WTC11 (cell line): ENCODE data around the gene WDR7. TPM values are rescaled to one million over a fixed set of nuclear protein-coding genes. Genes with fewer than 3 reads are reported as not detected.

Experiments
- ATAC-seq: fragments of 200-7000 bp; cut with Tn5 transposase; 2 replicates; pipeline ENCODE4 v1.10.0; 2021; ENCODE audit warnings: mild to moderate bottlenecking, moderate library complexity
- CTCF ChIA-PET: fragments of 300-600 bp; sonication (Branson Sonifier 250); formaldehyde crosslinking; loops from one replicate; lab custom pipeline; 2021; ENCODE audit warnings: antibody characterized with exemption; lab: Charles Lee
- POLR2A ChIA-PET: fragments of 350-600 bp; sonication (Branson Sonifier 250); formaldehyde crosslinking; loops from one replicate; lab custom pipeline; 2021; ENCODE audit warnings: antibody characterized with exemption; lab: Charles Lee
- DNase-seq: peaks from one replicate; pipeline ENCODE4 v3.0.0; 2021; ENCODE audit warnings: low spot score
- H3K27ac Mint-ChIP-seq: 2 replicates; pipeline ENCODE4 v1.8.0; 2021; ENCODE audit warnings: mixed read lengths
- H3K27me3 Mint-ChIP-seq: 2 replicates; pipeline ENCODE4 v1.8.0; 2021; ENCODE audit warnings: low read depth, mild to moderate bottlenecking, moderate library complexity, mixed read lengths
- H3K36me3 Mint-ChIP-seq: 2 replicates; pipeline ENCODE4 v1.8.0; 2021; ENCODE audit warnings: mixed read lengths
- H3K4me1 Mint-ChIP-seq: 2 replicates; pipeline ENCODE4 v1.8.0; 2022; ENCODE audit warnings: mixed read lengths
- H3K4me3 Mint-ChIP-seq: 2 replicates; pipeline ENCODE4 v1.8.0; 2021; ENCODE audit warnings: mild to moderate bottlenecking, moderate library complexity, mixed read lengths
- H3K9me3 Mint-ChIP-seq: 2 replicates; pipeline ENCODE4 v1.8.0; 2021; ENCODE audit warnings: mixed read lengths
- CREM ChIP-seq: sonication (generic); formaldehyde crosslinking; IDR thresholded peaks from 2 replicates; pipeline ENCODE4 v1.8.1; 2022; ENCODE audit warnings: mild to moderate bottlenecking, missing genetic modification reagents, moderate library complexity
- FOXP1 ChIP-seq: sonication (generic); formaldehyde crosslinking; IDR thresholded peaks from 2 replicates; pipeline ENCODE4 v1.8.0; 2022; ENCODE audit warnings: missing genetic modification reagents, mild to moderate bottlenecking, moderate library complexity, borderline replicate concordance
- KAT7 ChIP-seq: sonication (generic); formaldehyde crosslinking; IDR thresholded peaks from 2 replicates; pipeline ENCODE4 v1.8.1; 2023; ENCODE audit warnings: missing genetic modification reagents, mild to moderate bottlenecking, borderline replicate concordance
- SP1 ChIP-seq: sonication (generic); formaldehyde crosslinking; conservative IDR thresholded peaks from 2 replicates; pipeline ENCODE4 v1.8.1; 2022; ENCODE audit warnings: missing genetic modification reagents
- ZNF263 ChIP-seq: sonication (generic); formaldehyde crosslinking; IDR thresholded peaks from 2 replicates; pipeline ENCODE4 v1.8.1; 2022; ENCODE audit warnings: low read depth, mild to moderate bottlenecking, moderate library complexity, missing genetic modification reagents
- ZNF423 ChIP-seq: fragments of 250-450 bp; sonication (Bioruptor Pico); IDR thresholded peaks from 2 replicates; pipeline ENCODE4 v2.1.2; 2022; ENCODE audit warnings: mild to moderate bottlenecking, moderate library complexity
- total RNA-seq: library from RNA; stranded (reverse); gene quantifications from 3 replicates; pipeline ENCODE4 v1.2.3, GENCODE V29; 2021
- TF ChIP-seq, protein P1 (sequence below): sonication (generic); formaldehyde crosslinking; conservative IDR thresholded peaks from 2 replicates; pipeline ENCODE4 v1.8.1; 2023; ENCODE audit warnings: mild to moderate bottlenecking, low read depth, missing genetic modification reagents, moderate library complexity
- TF ChIP-seq, protein P2 (sequence below): sonication (generic); formaldehyde crosslinking; IDR thresholded peaks from 2 replicates; pipeline ENCODE4 v1.8.1; 2023; ENCODE audit warnings: mild to moderate bottlenecking, moderate library complexity, missing genetic modification reagents
- TF ChIP-seq, protein P3 (sequence below): sonication (generic); formaldehyde crosslinking; IDR thresholded peaks from 2 replicates; pipeline ENCODE4 v1.8.0; 2022; ENCODE audit warnings: mild to moderate bottlenecking, missing genetic modification reagents
- TF ChIP-seq, protein P4 (sequence below): sonication (generic); formaldehyde crosslinking; IDR thresholded peaks from 2 replicates; pipeline ENCODE4 v1.8.0; 2023; ENCODE audit warnings: missing genetic modification reagents
- TF ChIP-seq, protein P5 (sequence below): sonication (generic); formaldehyde crosslinking; IDR thresholded peaks from 2 replicates; pipeline ENCODE4 v1.8.0; 2022; ENCODE audit warnings: mild to moderate bottlenecking, missing genetic modification reagents
- TF ChIP-seq, protein P6 (sequence below): sonication (generic); formaldehyde crosslinking; IDR thresholded peaks from 2 replicates; pipeline ENCODE4 v1.8.0; 2022; ENCODE audit warnings: mild to moderate bottlenecking, missing genetic modification reagents
- TF ChIP-seq, protein P7 (sequence below): fragments of 250-450 bp; sonication (Bioruptor Pico); conservative IDR thresholded peaks from 2 replicates; pipeline ENCODE4 v1.9.0; 2021; ENCODE audit warnings: mild to moderate bottlenecking

WDR7 gene
- total RNA-seq, 1 experiment from 2014 or later, result 12.2 TPM

DNA sequence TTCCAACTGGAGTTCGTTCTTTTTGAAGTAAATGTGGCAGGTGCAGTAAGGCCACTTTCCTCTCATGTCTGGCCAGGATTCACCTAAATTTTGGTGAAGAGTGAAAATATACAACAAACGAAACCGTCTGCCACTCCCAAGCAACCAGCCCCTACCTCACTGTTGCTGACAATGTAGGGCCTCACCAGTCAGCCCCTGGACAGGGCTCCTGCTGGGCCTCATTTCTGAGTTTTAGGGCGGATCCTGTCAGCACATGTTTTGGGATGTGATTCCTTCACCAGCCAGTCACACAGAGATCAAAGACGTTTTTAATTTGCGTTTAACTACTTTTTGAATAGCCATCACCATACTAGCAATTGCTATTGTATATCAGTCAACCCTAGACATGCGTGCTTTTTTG lies 185.0 kb downstream of the WDR7 start (continued):
- TF ChIP-seq, protein P1, sequence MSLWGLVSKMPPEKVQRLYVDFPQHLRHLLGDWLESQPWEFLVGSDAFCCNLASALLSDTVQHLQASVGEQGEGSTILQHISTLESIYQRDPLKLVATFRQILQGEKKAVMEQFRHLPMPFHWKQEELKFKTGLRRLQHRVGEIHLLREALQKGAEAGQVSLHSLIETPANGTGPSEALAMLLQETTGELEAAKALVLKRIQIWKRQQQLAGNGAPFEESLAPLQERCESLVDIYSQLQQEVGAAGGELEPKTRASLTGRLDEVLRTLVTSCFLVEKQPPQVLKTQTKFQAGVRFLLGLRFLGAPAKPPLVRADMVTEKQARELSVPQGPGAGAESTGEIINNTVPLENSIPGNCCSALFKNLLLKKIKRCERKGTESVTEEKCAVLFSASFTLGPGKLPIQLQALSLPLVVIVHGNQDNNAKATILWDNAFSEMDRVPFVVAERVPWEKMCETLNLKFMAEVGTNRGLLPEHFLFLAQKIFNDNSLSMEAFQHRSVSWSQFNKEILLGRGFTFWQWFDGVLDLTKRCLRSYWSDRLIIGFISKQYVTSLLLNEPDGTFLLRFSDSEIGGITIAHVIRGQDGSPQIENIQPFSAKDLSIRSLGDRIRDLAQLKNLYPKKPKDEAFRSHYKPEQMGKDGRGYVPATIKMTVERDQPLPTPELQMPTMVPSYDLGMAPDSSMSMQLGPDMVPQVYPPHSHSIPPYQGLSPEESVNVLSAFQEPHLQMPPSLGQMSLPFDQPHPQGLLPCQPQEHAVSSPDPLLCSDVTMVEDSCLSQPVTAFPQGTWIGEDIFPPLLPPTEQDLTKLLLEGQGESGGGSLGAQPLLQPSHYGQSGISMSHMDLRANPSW, result no peak
- TF ChIP-seq, protein P2, sequence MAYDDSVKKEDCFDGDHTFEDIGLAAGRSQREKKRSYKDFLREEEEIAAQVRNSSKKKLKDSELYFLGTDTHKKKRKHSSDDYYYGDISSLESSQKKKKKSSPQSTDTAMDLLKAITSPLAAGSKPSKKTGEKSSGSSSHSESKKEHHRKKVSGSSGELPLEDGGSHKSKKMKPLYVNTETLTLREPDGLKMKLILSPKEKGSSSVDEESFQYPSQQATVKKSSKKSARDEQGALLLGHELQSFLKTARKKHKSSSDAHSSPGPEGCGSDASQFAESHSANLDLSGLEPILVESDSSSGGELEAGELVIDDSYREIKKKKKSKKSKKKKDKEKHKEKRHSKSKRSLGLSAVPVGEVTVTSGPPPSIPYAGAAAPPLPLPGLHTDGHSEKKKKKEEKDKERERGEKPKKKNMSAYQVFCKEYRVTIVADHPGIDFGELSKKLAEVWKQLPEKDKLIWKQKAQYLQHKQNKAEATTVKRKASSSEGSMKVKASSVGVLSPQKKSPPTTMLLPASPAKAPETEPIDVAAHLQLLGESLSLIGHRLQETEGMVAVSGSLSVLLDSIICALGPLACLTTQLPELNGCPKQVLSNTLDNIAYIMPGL (CRISPR knock-in tag), result no peak
- TF ChIP-seq CREM (CRISPR knock-in tag) (no peak), ZNF263 (CRISPR knock-in tag) (no peak), KAT7 (CRISPR knock-in tag) (no peak), FOXP1 (no peak), ZNF423 (CRISPR knock-in tag) (no peak)
- TF ChIP-seq, protein P3, sequence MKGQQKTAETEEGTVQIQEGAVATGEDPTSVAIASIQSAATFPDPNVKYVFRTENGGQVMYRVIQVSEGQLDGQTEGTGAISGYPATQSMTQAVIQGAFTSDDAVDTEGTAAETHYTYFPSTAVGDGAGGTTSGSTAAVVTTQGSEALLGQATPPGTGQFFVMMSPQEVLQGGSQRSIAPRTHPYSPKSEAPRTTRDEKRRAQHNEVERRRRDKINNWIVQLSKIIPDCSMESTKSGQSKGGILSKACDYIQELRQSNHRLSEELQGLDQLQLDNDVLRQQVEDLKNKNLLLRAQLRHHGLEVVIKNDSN (CRISPR knock-in tag), result no peak
- TF ChIP-seq, protein P4, sequence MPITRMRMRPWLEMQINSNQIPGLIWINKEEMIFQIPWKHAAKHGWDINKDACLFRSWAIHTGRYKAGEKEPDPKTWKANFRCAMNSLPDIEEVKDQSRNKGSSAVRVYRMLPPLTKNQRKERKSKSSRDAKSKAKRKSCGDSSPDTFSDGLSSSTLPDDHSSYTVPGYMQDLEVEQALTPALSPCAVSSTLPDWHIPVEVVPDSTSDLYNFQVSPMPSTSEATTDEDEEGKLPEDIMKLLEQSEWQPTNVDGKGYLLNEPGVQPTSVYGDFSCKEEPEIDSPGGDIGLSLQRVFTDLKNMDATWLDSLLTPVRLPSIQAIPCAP, result no peak
- TF ChIP-seq, protein P5, sequence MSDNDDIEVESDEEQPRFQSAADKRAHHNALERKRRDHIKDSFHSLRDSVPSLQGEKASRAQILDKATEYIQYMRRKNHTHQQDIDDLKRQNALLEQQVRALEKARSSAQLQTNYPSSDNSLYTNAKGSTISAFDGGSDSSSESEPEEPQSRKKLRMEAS, result no peak

DNA sequence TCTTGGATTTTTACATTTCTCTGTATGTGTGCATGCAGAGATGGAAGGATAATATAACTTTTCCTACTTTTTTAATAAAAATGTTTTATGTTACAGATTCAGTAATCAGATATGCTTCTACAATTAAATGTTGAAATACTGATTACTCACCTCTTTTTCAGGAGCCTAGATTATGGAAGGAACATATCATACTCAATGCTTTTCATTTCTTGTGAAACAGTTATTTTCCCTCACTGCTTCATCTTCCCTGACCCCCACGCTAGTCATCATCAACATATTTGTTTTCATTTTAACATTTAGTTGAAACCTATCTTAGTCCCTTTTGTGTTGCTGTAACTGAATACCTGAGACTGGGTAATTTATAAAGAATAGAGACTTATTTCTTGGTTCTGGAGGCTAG lies 190.7 kb downstream of the WDR7 start:
- ChIA-PET POLR2A (no interaction called here), CTCF (no interaction called here)
- no peak overlapping the region for H3K27ac Mint-ChIP-seq
- DNase-seq (no peak), ATAC-seq (no peak)
- TF ChIP-seq, protein P6, sequence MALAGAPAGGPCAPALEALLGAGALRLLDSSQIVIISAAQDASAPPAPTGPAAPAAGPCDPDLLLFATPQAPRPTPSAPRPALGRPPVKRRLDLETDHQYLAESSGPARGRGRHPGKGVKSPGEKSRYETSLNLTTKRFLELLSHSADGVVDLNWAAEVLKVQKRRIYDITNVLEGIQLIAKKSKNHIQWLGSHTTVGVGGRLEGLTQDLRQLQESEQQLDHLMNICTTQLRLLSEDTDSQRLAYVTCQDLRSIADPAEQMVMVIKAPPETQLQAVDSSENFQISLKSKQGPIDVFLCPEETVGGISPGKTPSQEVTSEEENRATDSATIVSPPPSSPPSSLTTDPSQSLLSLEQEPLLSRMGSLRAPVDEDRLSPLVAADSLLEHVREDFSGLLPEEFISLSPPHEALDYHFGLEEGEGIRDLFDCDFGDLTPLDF (CRISPR knock-in tag), result no peak
- TF ChIP-seq, protein P7, sequence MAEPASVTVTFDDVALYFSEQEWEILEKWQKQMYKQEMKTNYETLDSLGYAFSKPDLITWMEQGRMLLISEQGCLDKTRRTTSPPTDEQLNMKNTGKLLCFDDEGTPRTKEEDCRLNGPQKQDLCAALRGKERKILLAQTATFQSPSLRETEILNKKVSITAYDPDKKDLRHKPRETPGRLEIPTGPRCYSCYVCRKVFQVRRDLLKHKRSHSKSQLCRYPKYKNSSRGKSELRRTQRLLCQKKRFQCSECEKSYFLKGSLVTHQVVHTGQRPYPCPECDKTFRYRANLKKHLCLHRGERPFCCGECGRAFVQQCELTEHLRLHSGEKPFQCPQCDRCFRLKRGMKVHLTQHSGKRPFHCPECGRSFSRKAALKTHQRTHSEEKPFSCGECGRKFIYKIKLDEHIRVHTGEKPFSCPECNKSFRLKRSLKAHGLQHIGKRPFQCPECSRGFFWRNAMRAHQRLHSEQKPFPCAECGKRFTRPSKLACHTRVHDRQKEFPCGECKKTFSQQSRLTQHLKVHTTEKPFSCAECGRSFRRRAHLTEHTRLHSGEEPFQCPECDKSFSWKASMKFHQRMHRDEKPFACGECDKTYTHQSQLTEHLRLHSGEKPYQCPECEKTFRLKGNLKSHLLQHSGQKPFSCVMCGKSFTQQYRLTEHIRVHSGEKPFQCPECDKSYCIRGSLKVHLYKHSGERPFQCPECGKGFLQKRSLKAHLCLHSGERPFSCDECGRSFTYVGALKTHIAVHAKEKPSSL (CRISPR knock-in tag), result no peak
- 0 out of 2 replicates have a peak, but pooled peaks cover 3% of the 10 kb centered on the region for H3K36me3 Mint-ChIP-seq
- no peak overlapping the region for H3K4me3 Mint-ChIP-seq
- peaks cover 9% of the 10 kb centered on the region for H3K9me3 Mint-ChIP-seq
- H3K4me1 Mint-ChIP-seq, result peaks cover 8% of the 10 kb centered on the region
- no peaks in the 10 kb centered on the region for H3K27me3 Mint-ChIP-seq

DNA sequence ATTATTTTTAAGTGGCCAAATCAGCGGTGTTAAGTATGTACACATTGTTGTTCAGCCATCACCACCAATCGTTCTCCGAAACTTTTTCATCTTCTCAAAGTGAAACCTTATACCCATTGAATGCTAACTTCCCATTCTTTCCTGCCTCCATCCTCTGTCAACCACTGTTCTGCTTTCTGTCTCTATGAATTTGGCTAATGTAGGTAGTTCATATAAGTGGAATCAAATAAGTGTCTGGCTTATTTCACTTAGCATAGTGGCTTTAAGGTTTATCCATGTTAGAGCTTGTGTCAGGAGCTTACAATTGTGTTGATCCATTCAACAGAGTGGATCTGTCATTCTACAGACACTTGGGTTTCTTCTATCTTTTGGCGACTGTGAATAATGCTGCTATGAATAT lies 192.1 kb downstream of the WDR7 start:
- DNase-seq (no peak), ATAC-seq (no peak)
- peaks cover 16% of the 10 kb centered on the region for H3K4me1 Mint-ChIP-seq
- ChIA-PET POLR2A (no interaction called here), CTCF (no interaction called here)
- H3K36me3 Mint-ChIP-seq, result 0 out of 2 replicates have a peak, but pooled peaks cover 7% of the 10 kb centered on the region
- H3K4me3 Mint-ChIP-seq, result no peak overlapping the region
- no peak overlapping the region for H3K27ac Mint-ChIP-seq
- TF ChIP-seq SP1 (CRISPR knock-in tag), result no peak
- no peaks in the 10 kb centered on the region for H3K27me3 Mint-ChIP-seq
- H3K9me3 Mint-ChIP-seq, result peaks cover 19% of the 10 kb centered on the region
